ENCODE results near the gene GRIK3. TPM values are rescaled to one million over a fixed set of nuclear protein-coding genes. Genes with fewer than 3 reads are reported as not detected.

GRIK3 gene
- polyA plus RNA-seq, 1 donor (not counting 4 experiments of a cell fraction or from before 2014, with no cell fraction given), result not detected

- H4K20me1 ChIP-seq (ENCODE audit: control insufficient read depth, extremely low read depth, insufficient read depth, low read length), result no peaks in the 10 kb centered on the region
- TF ChIP-seq CTCF (optimal IDR thresholded peaks at IDR 0.05 in 1 of 3, IDR thresholded peaks at IDR 0.05 in 1 of 3, conservative IDR thresholded peaks at IDR 0.05 in 1 of 3; ENCODE audit: extremely low read depth in 1 of 3, insufficient read depth in 2 of 3, low read length in 3 of 3) (peak; percentile 26 to 45 (median 42)), EZH2 (IDR thresholded peaks at IDR 0.05; ENCODE audit: low read length) (no peak)
- H3K4me1 ChIP-seq (ENCODE audit: control insufficient read depth, extremely low read depth, insufficient read depth, low read length), result no peaks in the 10 kb centered on the region
- H3K4me2 ChIP-seq (ENCODE audit: control insufficient read depth, extremely low read depth, insufficient read depth, low read depth, low read length), result no peak overlapping the region
- no peak overlapping the region for H3K4me3 ChIP-seq (ENCODE audit: control insufficient read depth in 2 of 3, extremely low read depth in 1 of 3, insufficient read depth in 2 of 3, low read depth in 1 of 3, low read length in 3 of 3)
- DNase-seq (ENCODE audit: low read depth, low spot score) (no peak), FAIRE-seq (no peak)
- no peak overlapping the region for H3K9ac ChIP-seq (ENCODE audit: control insufficient read depth, extremely low read depth, insufficient read depth, low read length)
- no peaks in the 10 kb centered on the region for H3K9me3 ChIP-seq (ENCODE audit: control insufficient read depth, low read depth, low read length)
- no peak overlapping the region for H3K27ac ChIP-seq (ENCODE audit: control insufficient read depth, insufficient read depth, low read length)
- no peaks in the 10 kb centered on the region for H3K27me3 ChIP-seq (ENCODE audit: control insufficient read depth, extremely low read depth, insufficient read depth, low read length)
- no peaks in the 10 kb centered on the region for H3K36me3 ChIP-seq (ENCODE audit: control insufficient read depth in 2 of 2, extremely low read depth in 1 of 2, insufficient read depth in 2 of 2, low read length in 2 of 2)
- H3K9me1 ChIP-seq (ENCODE audit: control insufficient read depth, extremely low read depth, insufficient read depth, low read length), result no peaks in the 10 kb centered on the region
- no peak overlapping the region for H2AFZ ChIP-seq (ENCODE audit: control insufficient read depth, low read length)
- no peaks in the 10 kb centered on the region for H3K79me2 ChIP-seq (ENCODE audit: control insufficient read depth, insufficient read depth, low read length)
- dilution Hi-C loops (cut with MboI; ENCODE audit: extremely low pct_ligation_motif_present, low sequenced_read_pairs), result no loop called here
Measured at GRCh38 chr1:36864182-36864822, 170.0 kb downstream of the GRIK3 start.

- Histone ChIP-seq H2AFZ (ENCODE audit: control insufficient read depth, low read length) (no peak overlapping the region), H3K4me3 (ENCODE audit: control insufficient read depth in 2 of 3, extremely low read depth in 1 of 3, insufficient read depth in 2 of 3, low read depth in 1 of 3, low read length in 3 of 3) (no peak overlapping the region), H3K27ac (ENCODE audit: control insufficient read depth, insufficient read depth, low read length) (no peak overlapping the region), H3K9me3 (ENCODE audit: control insufficient read depth, low read depth, low read length) (no peaks in the 10 kb centered on the region), H3K36me3 (ENCODE audit: control insufficient read depth in 2 of 2, extremely low read depth in 1 of 2, insufficient read depth in 2 of 2, low read length in 2 of 2) (no peaks in the 10 kb centered on the region), H3K27me3 (ENCODE audit: control insufficient read depth, extremely low read depth, insufficient read depth, low read length) (no peaks in the 10 kb centered on the region), H4K20me1 (ENCODE audit: control insufficient read depth, extremely low read depth, insufficient read depth, low read length) (no peaks in the 10 kb centered on the region), H3K4me2 (ENCODE audit: control insufficient read depth, extremely low read depth, insufficient read depth, low read depth, low read length) (no peak overlapping the region), H3K4me1 (ENCODE audit: control insufficient read depth, extremely low read depth, insufficient read depth, low read length) (no peaks in the 10 kb centered on the region), H3K9me1 (ENCODE audit: control insufficient read depth, extremely low read depth, insufficient read depth, low read length) (no peaks in the 10 kb centered on the region), H3K79me2 (ENCODE audit: control insufficient read depth, insufficient read depth, low read length) (no peaks in the 10 kb centered on the region), H3K9ac (ENCODE audit: control insufficient read depth, extremely low read depth, insufficient read depth, low read length) (no peak overlapping the region)
- dilution Hi-C loops (cut with MboI; ENCODE audit: extremely low pct_ligation_motif_present, low sequenced_read_pairs), result no loop called here
- TF ChIP-seq EZH2 (IDR thresholded peaks at IDR 0.05; ENCODE audit: low read length) (no peak), CTCF (optimal IDR thresholded peaks at IDR 0.05 in 1 of 3, IDR thresholded peaks at IDR 0.05 in 1 of 3, conservative IDR thresholded peaks at IDR 0.05 in 1 of 3; ENCODE audit: extremely low read depth in 1 of 3, insufficient read depth in 2 of 3, low read length in 3 of 3) (no peak)
- FAIRE-seq (no peak), DNase-seq (ENCODE audit: low read depth, low spot score) (no peak)
Measured at GRCh38 chr1:36863500-36863899, 170.8 kb downstream of the GRIK3 start.
